ENCODE measurements around the gene OR5H2. TPM values are rescaled to one million over a fixed set of nuclear protein-coding genes. Genes with fewer than 3 reads are reported as not detected.
"Not testable (repeated sequence)": the region's sequence is repeated elsewhere in the genome, so short reads cannot be mapped to it uniquely, and the experiment has no call there.

OR5H2 gene
- total and polyA plus RNA-seq, 10 of the 15 experiments (the other 5 are each of a cell fraction or from before 2014, with no cell fraction given), result 1.7 TPM; not detected in 9

DNA sequence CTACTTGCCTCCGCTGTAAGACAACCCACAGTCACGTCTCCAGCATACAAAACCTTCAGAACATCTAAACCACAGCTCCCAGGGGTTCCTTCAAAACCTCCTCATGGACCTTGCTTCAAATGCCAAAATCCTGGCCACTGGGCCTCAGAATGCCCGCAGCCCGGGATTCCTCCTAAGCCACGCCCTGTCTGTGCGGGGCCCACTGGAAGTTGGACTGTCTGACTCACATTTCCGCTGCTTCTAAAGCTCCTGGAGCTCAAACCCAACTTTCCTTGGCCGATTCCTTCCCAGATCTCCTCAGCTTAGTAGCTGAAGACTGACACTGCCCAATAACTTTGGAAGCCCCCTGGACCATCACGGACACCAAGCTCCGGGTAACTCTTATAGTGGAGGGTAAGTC lies 36.2 kb upstream of the OR5H2 start (continued):
- TF ChIP-seq, protein P1, sequence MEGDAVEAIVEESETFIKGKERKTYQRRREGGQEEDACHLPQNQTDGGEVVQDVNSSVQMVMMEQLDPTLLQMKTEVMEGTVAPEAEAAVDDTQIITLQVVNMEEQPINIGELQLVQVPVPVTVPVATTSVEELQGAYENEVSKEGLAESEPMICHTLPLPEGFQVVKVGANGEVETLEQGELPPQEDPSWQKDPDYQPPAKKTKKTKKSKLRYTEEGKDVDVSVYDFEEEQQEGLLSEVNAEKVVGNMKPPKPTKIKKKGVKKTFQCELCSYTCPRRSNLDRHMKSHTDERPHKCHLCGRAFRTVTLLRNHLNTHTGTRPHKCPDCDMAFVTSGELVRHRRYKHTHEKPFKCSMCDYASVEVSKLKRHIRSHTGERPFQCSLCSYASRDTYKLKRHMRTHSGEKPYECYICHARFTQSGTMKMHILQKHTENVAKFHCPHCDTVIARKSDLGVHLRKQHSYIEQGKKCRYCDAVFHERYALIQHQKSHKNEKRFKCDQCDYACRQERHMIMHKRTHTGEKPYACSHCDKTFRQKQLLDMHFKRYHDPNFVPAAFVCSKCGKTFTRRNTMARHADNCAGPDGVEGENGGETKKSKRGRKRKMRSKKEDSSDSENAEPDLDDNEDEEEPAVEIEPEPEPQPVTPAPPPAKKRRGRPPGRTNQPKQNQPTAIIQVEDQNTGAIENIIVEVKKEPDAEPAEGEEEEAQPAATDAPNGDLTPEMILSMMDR (IDR thresholded peaks at IDR 0.05 in 2 of 3, conservative IDR thresholded peaks at IDR 0.05 in 1 of 3; ENCODE audit: control insufficient read depth in 2 of 3, extremely low read depth in 1 of 3, insufficient read depth in 1 of 3, low read depth in 3 of 3, low read length in 3 of 3), result no peak

DNA sequence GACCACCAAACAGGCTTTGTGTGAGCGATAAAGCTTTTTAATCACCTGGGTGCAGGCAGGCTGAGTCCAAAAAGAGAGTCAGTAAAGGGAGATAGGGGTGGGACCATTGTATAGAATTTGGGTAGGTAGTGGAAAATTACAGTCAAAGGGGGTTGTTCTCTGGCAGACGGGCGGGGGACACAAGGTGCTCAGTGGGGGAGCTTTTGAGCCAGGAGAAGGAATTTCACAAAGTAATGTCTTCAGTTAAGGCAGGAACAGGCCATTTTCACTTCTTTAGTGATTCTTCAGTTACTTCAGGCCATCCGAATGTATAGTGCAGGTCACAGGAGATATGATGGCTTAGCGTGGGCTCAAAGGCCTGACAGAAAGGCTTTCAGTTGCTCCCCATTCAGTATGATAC lies 26.3 kb upstream of the OR5H2 start:
- in situ Hi-C loops (cut with MboI); DNase-seq (ENCODE audit: low read depth, low spot score): not testable (repeated sequence)

DNA sequence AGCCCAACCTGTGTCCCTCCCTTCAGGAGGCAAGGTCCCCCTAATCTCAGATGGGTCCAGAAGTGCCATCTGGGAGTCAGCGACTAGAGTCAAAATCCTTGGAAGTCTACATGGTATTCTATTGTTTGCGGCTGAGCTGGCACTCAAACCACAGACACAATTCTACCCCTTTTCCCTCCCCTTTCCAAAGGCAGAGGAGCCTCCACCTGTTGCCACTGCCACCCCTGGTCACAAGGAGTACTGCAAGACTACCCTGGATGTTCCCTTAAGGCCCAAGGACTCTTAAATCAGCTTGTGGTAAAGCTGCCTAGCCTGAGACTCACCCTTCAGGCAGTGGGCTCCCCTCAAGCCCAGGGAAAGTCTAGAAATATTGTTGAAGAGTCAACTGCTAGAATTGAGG lies 22.6 kb upstream of the OR5H2 start:
- ChIA-PET RAD21 (ENCODE audit: unreplicated experiment) (no interaction called here), CTCF (interaction anchor here (0.9 to 1.3 kb wide), 7 partner anchors 12 to 132 kb away, joined by 3 to 4 read pairs (median 3); no protein-coding TSS in a partner anchor), POLR2A (interaction anchor here (1.1 kb wide), 1 partner anchor 25 kb away, joined by 3 read pairs; no protein-coding TSS in a partner anchor), SMC1A (ENCODE audit: uncharacterized antibody, unreplicated experiment) (interaction anchor here (0.6 to 1.9 kb wide), 4 partner anchors 9 to 24 kb away, joined by 3 to 10 read pairs (median 4); no protein-coding TSS in a partner anchor)
- H3K4me1 ChIP-seq (ENCODE audit: control insufficient read depth, insufficient read depth, low read length), result no peaks in the 10 kb centered on the region
- no peaks in the 10 kb centered on the region for H3K79me2 ChIP-seq (ENCODE audit: control insufficient read depth, insufficient read depth, low read length)
- no peak overlapping the region for H3K4me2 ChIP-seq (ENCODE audit: control insufficient read depth, insufficient read depth)
- 47% methylated on average over 2 of the region's 2 CpGs for WGBS (ENCODE audit: insufficient coverage, insufficient replicate concordance, low lambda C conversion rate, missing lambda C conversion rate)
- DNase-seq (ENCODE audit: low read depth, low spot score), result no peak
- TF ChIP-seq, protein P1 (IDR thresholded peaks at IDR 0.05 in 2 of 3, conservative IDR thresholded peaks at IDR 0.05 in 1 of 3; ENCODE audit: control insufficient read depth in 2 of 3, extremely low read depth in 1 of 3, insufficient read depth in 1 of 3, low read depth in 3 of 3, low read length in 3 of 3), result peak in 2 of 3 experiments; percentile 29 to 44; a peak in 3 of 6 replicates
- no peak for TF ChIP-seq NFYA (IDR thresholded peaks at IDR 0.05; ENCODE audit: borderline replicate concordance, low read depth, low read length)
- no peak for FAIRE-seq
- no peak overlapping the region for H3K4me3 ChIP-seq
- no peaks in the 10 kb centered on the region for H3K36me3 ChIP-seq (ENCODE audit: control insufficient read depth in 2 of 2, insufficient read depth in 2 of 2, low read length in 1 of 2)
- H3K27me3 ChIP-seq (replicated peaks in 1 of 2; ENCODE audit: control insufficient read depth in 2 of 2, insufficient read depth in 2 of 2, low read length in 1 of 2), result no peaks in the 10 kb centered on the region
- in situ Hi-C loops (cut with MboI) (no loop called here), intact Hi-C loops (cut with micrococcal nuclease; ENCODE audit: unreplicated experiment) (no loop called here)
- BruUV-seq (replicated peaks), result no TSS peak
- H2AFZ ChIP-seq (ENCODE audit: control insufficient read depth, low read depth, low read length), result no peak overlapping the region
- H4K20me1 ChIP-seq (ENCODE audit: control insufficient read depth, insufficient read depth), result no peaks in the 10 kb centered on the region
- no peaks in the 10 kb centered on the region; the same call in 2 of the 3 replicates for H3K9me3 ChIP-seq (replicated peaks; ENCODE audit: control insufficient read depth, insufficient read depth, low read length)
- ATAC-seq, result peak; percentile 82
- no peak overlapping the region for H3K27ac ChIP-seq (ENCODE audit: control insufficient read depth, insufficient read depth)
- H3K9ac ChIP-seq (ENCODE audit: control insufficient read depth, insufficient read depth, low read length), result no peak overlapping the region

More for the DNA sequence above, 26.3 kb upstream of the OR5H2 start:
- RAD21 ChIA-PET (ENCODE audit: unreplicated experiment); H4K20me1 ChIP-seq (ENCODE audit: control insufficient read depth, insufficient read depth); H3K4me2 ChIP-seq (ENCODE audit: control insufficient read depth, insufficient read depth); SMC1A ChIA-PET (ENCODE audit: uncharacterized antibody, unreplicated experiment); H3K27ac ChIP-seq (ENCODE audit: control insufficient read depth, insufficient read depth); H3K9me3 ChIP-seq (replicated peaks; ENCODE audit: control insufficient read depth, insufficient read depth, low read length); H2AFZ ChIP-seq (ENCODE audit: control insufficient read depth, low read depth, low read length); H3K27me3 ChIP-seq (replicated peaks in 1 of 2; ENCODE audit: control insufficient read depth in 2 of 2, insufficient read depth in 2 of 2, low read length in 1 of 2); H3K4me3 ChIP-seq; BruUV-seq (replicated peaks); H3K79me2 ChIP-seq (ENCODE audit: control insufficient read depth, insufficient read depth, low read length); H3K4me1 ChIP-seq (ENCODE audit: control insufficient read depth, insufficient read depth, low read length); intact Hi-C loops (cut with micrococcal nuclease; ENCODE audit: unreplicated experiment); FAIRE-seq; ATAC-seq; H3K36me3 ChIP-seq (ENCODE audit: control insufficient read depth in 2 of 2, insufficient read depth in 2 of 2, low read length in 1 of 2); CTCF ChIA-PET; H3K9ac ChIP-seq (ENCODE audit: control insufficient read depth, insufficient read depth, low read length): not testable (repeated sequence)
- WGBS (ENCODE audit: insufficient coverage, insufficient replicate concordance, low lambda C conversion rate, missing lambda C conversion rate), result 39% methylated on average over 5 of the region's 5 CpGs
- POLR2A ChIA-PET, result interaction anchor here (0.5 kb wide), 1 partner anchor 95 kb away, joined by 3 read pairs; no protein-coding TSS in a partner anchor

Data from GM12878 (cell line).